Measurements from ENCODE around the gene TMEM255A. TPM values are rescaled to one million over a fixed set of nuclear protein-coding genes. Genes with fewer than 3 reads are reported as not detected.

Gene TMEM255A
- polyA plus RNA-seq, 1 donor (not counting 4 experiments of a cell fraction or from before 2014, with no cell fraction given): 0.03 TPM

- no peak for FAIRE-seq
- no peak for DNase-seq (ENCODE audit: low read depth, low spot score)
- dilution Hi-C loops (cut with MboI; ENCODE audit: extremely low pct_ligation_motif_present, low sequenced_read_pairs): no loop called here
- Histone ChIP-seq H3K79me2 (ENCODE audit: control insufficient read depth, insufficient read depth, low read length) (no peaks in the 10 kb centered on the region), H3K9me1 (ENCODE audit: control insufficient read depth, extremely low read depth, insufficient read depth, low read length) (no peaks in the 10 kb centered on the region), H3K4me3 (ENCODE audit: control insufficient read depth in 2 of 3, extremely low read depth in 1 of 3, insufficient read depth in 2 of 3, low read depth in 1 of 3, low read length in 3 of 3) (no peak overlapping the region), H3K36me3 (ENCODE audit: control insufficient read depth in 2 of 2, extremely low read depth in 1 of 2, insufficient read depth in 2 of 2, low read length in 2 of 2) (no peaks in the 10 kb centered on the region), H3K9me3 (ENCODE audit: control insufficient read depth, low read depth, low read length) (no peaks in the 10 kb centered on the region), H2AFZ (ENCODE audit: control insufficient read depth, low read length) (no peak overlapping the region), H3K4me1 (ENCODE audit: control insufficient read depth, extremely low read depth, insufficient read depth, low read length) (no peaks in the 10 kb centered on the region), H3K9ac (ENCODE audit: control insufficient read depth, extremely low read depth, insufficient read depth, low read length) (no peak overlapping the region), H3K27me3 (ENCODE audit: control insufficient read depth, extremely low read depth, insufficient read depth, low read length) (no peaks in the 10 kb centered on the region), H3K27ac (ENCODE audit: control insufficient read depth, insufficient read depth, low read length) (no peak overlapping the region), H4K20me1 (ENCODE audit: control insufficient read depth, extremely low read depth, insufficient read depth, low read length) (no peaks in the 10 kb centered on the region), H3K4me2 (ENCODE audit: control insufficient read depth, extremely low read depth, insufficient read depth, low read depth, low read length) (no peak overlapping the region)
- TF ChIP-seq EZH2 (IDR thresholded peaks at IDR 0.05; ENCODE audit: low read length): no peak
- no peak for TF ChIP-seq CTCF (optimal IDR thresholded peaks at IDR 0.05 in 1 of 3, IDR thresholded peaks at IDR 0.05 in 1 of 3, conservative IDR thresholded peaks at IDR 0.05 in 1 of 3; ENCODE audit: extremely low read depth in 1 of 3, insufficient read depth in 2 of 3, low read length in 3 of 3)
These were observed 86.9 kb downstream of the TMEM255A start for GRCh38 chrX:120224388-120224787.

DNA sequence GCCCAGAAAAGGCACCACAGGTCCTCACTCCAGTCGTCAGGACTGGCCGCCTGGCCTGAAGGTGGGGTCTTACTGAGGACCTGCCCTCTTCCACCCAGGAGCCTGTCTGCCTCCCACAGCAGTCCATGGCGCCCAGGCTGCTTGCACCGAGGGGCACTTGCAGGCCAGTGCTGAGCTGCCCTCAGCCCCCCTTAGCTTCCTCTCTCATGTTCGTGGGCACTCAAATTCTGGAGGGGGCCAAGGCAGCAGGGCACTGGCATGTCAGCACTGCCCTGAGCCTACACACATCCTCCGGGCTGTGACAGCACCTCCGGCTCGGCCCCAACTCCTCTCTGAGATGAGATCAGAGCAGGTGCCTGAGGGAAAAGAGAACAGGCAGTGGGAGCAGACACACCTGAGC is 87.9 kb downstream of the TMEM255A start:
- dilution Hi-C loops (cut with MboI; ENCODE audit: extremely low pct_ligation_motif_present, low sequenced_read_pairs): no loop called here
- Histone ChIP-seq H3K4me2 (ENCODE audit: control insufficient read depth, extremely low read depth, insufficient read depth, low read depth, low read length) (no peak overlapping the region), H3K27ac (ENCODE audit: control insufficient read depth, insufficient read depth, low read length) (no peak overlapping the region), H3K9me3 (ENCODE audit: control insufficient read depth, low read depth, low read length) (no peaks in the 10 kb centered on the region), H3K9me1 (ENCODE audit: control insufficient read depth, extremely low read depth, insufficient read depth, low read length) (no peaks in the 10 kb centered on the region), H3K79me2 (ENCODE audit: control insufficient read depth, insufficient read depth, low read length) (no peaks in the 10 kb centered on the region), H3K9ac (ENCODE audit: control insufficient read depth, extremely low read depth, insufficient read depth, low read length) (no peak overlapping the region), H3K36me3 (ENCODE audit: control insufficient read depth in 2 of 2, extremely low read depth in 1 of 2, insufficient read depth in 2 of 2, low read length in 2 of 2) (no peaks in the 10 kb centered on the region), H4K20me1 (ENCODE audit: control insufficient read depth, extremely low read depth, insufficient read depth, low read length) (no peaks in the 10 kb centered on the region), H3K27me3 (ENCODE audit: control insufficient read depth, extremely low read depth, insufficient read depth, low read length) (no peaks in the 10 kb centered on the region), H2AFZ (ENCODE audit: control insufficient read depth, low read length) (no peak overlapping the region), H3K4me1 (ENCODE audit: control insufficient read depth, extremely low read depth, insufficient read depth, low read length) (no peaks in the 10 kb centered on the region), H3K4me3 (ENCODE audit: control insufficient read depth in 2 of 3, extremely low read depth in 1 of 3, insufficient read depth in 2 of 3, low read depth in 1 of 3, low read length in 3 of 3) (no peak overlapping the region)
- TF ChIP-seq CTCF (optimal IDR thresholded peaks at IDR 0.05 in 1 of 3, IDR thresholded peaks at IDR 0.05 in 1 of 3, conservative IDR thresholded peaks at IDR 0.05 in 1 of 3; ENCODE audit: extremely low read depth in 1 of 3, insufficient read depth in 2 of 3, low read length in 3 of 3) (no peak), EZH2 (IDR thresholded peaks at IDR 0.05; ENCODE audit: low read length) (no peak)
- FAIRE-seq (no peak), DNase-seq (ENCODE audit: low read depth, low spot score) (no peak)

Data from keratinocyte (primary cell).